ENCODE data around the gene PPM1L.

PPM1L gene

GRCh38 chr3:161070980-161071663 is 315.1 kb downstream of the PPM1L start:
- FAIRE-seq = no peak
- no peak for DNase-seq (ENCODE audit: insufficient read length, low spot score)
- TF ChIP-seq POLR2AphosphoS5 (IDR thresholded peaks at IDR 0.05; ENCODE audit: low read depth, low read length) = no peak
- TF ChIP-seq PAX5 (IDR thresholded peaks at IDR 0.05; ENCODE audit: insufficient read depth, low read length, severe bottlenecking) = no peak
- no peak for TF ChIP-seq TAF1 (IDR thresholded peaks at IDR 0.05; ENCODE audit: low read depth, low read length)
- TF ChIP-seq POLR2A (IDR thresholded peaks at IDR 0.05; ENCODE audit: low read depth, low read length) = no peak
- TF ChIP-seq POU2F2 (IDR thresholded peaks at IDR 0.05; ENCODE audit: low read depth, low read length) = no peak
- no peak for TF ChIP-seq SPI1 (IDR thresholded peaks at IDR 0.05; ENCODE audit: low read depth, low read length)

GRCh38 chr3:161072211-161072621 is 316.2 kb downstream of the PPM1L start:
- TF ChIP-seq POLR2AphosphoS5 (IDR thresholded peaks at IDR 0.05; ENCODE audit: low read depth, low read length) (no peak), POU2F2 (IDR thresholded peaks at IDR 0.05; ENCODE audit: low read depth, low read length) (no peak), SPI1 (IDR thresholded peaks at IDR 0.05; ENCODE audit: low read depth, low read length) (no peak), PAX5 (IDR thresholded peaks at IDR 0.05; ENCODE audit: insufficient read depth, low read length, severe bottlenecking) (no peak), POLR2A (IDR thresholded peaks at IDR 0.05; ENCODE audit: low read depth, low read length) (no peak), TAF1 (IDR thresholded peaks at IDR 0.05; ENCODE audit: low read depth, low read length) (no peak)
- no peak for DNase-seq (ENCODE audit: insufficient read length, low spot score)
- peak; percentile 51 for FAIRE-seq

GRCh38 chr3:161072751-161073150 is 316.7 kb downstream of the PPM1L start:
- peak; percentile 5 for FAIRE-seq
- TF ChIP-seq POU2F2 (IDR thresholded peaks at IDR 0.05; ENCODE audit: low read depth, low read length) = no peak
- no peak for DNase-seq (ENCODE audit: insufficient read length, low spot score)

- TF ChIP-seq POLR2AphosphoS5 (IDR thresholded peaks at IDR 0.05; ENCODE audit: low read depth, low read length) = no peak
- no peak for TF ChIP-seq TAF1 (IDR thresholded peaks at IDR 0.05; ENCODE audit: low read depth, low read length)
- no peak for TF ChIP-seq POLR2A (IDR thresholded peaks at IDR 0.05; ENCODE audit: low read depth, low read length)
- no peak for TF ChIP-seq POU2F2 (IDR thresholded peaks at IDR 0.05; ENCODE audit: low read depth, low read length)
- TF ChIP-seq PAX5 (IDR thresholded peaks at IDR 0.05; ENCODE audit: insufficient read depth, low read length, severe bottlenecking) = no peak
- TF ChIP-seq SPI1 (IDR thresholded peaks at IDR 0.05; ENCODE audit: low read depth, low read length) = no peak
- DNase-seq (ENCODE audit: insufficient read length, low spot score) (no peak), FAIRE-seq (no peak)
Observed at GRCh38 chr3:161073181-161073580, 317.1 kb downstream of the PPM1L start.

GRCh38 chr3:161081633-161082032 is 325.6 kb downstream of the PPM1L start:
- no peak for DNase-seq (ENCODE audit: insufficient read length, low spot score)
- no peak for TF ChIP-seq POU2F2 (IDR thresholded peaks at IDR 0.05; ENCODE audit: low read depth, low read length)
- no peak for TF ChIP-seq POLR2AphosphoS5 (IDR thresholded peaks at IDR 0.05; ENCODE audit: low read depth, low read length)
- no peak for TF ChIP-seq PAX5 (IDR thresholded peaks at IDR 0.05; ENCODE audit: insufficient read depth, low read length, severe bottlenecking)
- no peak for TF ChIP-seq TAF1 (IDR thresholded peaks at IDR 0.05; ENCODE audit: low read depth, low read length)
- no peak for TF ChIP-seq POLR2A (IDR thresholded peaks at IDR 0.05; ENCODE audit: low read depth, low read length)
- no peak for TF ChIP-seq SPI1 (IDR thresholded peaks at IDR 0.05; ENCODE audit: low read depth, low read length)
- FAIRE-seq = peak; percentile 40

- FAIRE-seq (peak; percentile 78), DNase-seq (ENCODE audit: insufficient read length, low spot score) (no peak)
- TF ChIP-seq PAX5 (IDR thresholded peaks at IDR 0.05; ENCODE audit: insufficient read depth, low read length, severe bottlenecking) (no peak), POLR2AphosphoS5 (IDR thresholded peaks at IDR 0.05; ENCODE audit: low read depth, low read length) (no peak), TAF1 (IDR thresholded peaks at IDR 0.05; ENCODE audit: low read depth, low read length) (no peak), SPI1 (IDR thresholded peaks at IDR 0.05; ENCODE audit: low read depth, low read length) (no peak), POLR2A (IDR thresholded peaks at IDR 0.05; ENCODE audit: low read depth, low read length) (no peak), POU2F2 (IDR thresholded peaks at IDR 0.05; ENCODE audit: low read depth, low read length) (no peak)
Observed at GRCh38 chr3:161082063-161082462, 326.0 kb downstream of the PPM1L start.

GRCh38 chr3:161083131-161083530 is 327.1 kb downstream of the PPM1L start:
- FAIRE-seq (no peak), DNase-seq (ENCODE audit: insufficient read length, low spot score) (no peak)
- no peak for TF ChIP-seq POLR2AphosphoS5 (IDR thresholded peaks at IDR 0.05; ENCODE audit: low read depth, low read length)
- TF ChIP-seq POLR2A (IDR thresholded peaks at IDR 0.05; ENCODE audit: low read depth, low read length) = no peak

GRCh38 chr3:161084277-161084676 is 328.2 kb downstream of the PPM1L start:
- no peak for FAIRE-seq
- TF ChIP-seq POLR2A (IDR thresholded peaks at IDR 0.05; ENCODE audit: low read depth, low read length) (no peak), PAX5 (IDR thresholded peaks at IDR 0.05; ENCODE audit: insufficient read depth, low read length, severe bottlenecking) (no peak), POU2F2 (IDR thresholded peaks at IDR 0.05; ENCODE audit: low read depth, low read length) (no peak), TAF1 (IDR thresholded peaks at IDR 0.05; ENCODE audit: low read depth, low read length) (no peak), SPI1 (IDR thresholded peaks at IDR 0.05; ENCODE audit: low read depth, low read length) (no peak), POLR2AphosphoS5 (IDR thresholded peaks at IDR 0.05; ENCODE audit: low read depth, low read length) (no peak)
- no peak for DNase-seq (ENCODE audit: insufficient read length, low spot score)

GRCh38 chr3:161093895-161094294 is 337.9 kb downstream of the PPM1L start:
- no peak for DNase-seq (ENCODE audit: insufficient read length, low spot score)
- TF ChIP-seq POLR2AphosphoS5 (IDR thresholded peaks at IDR 0.05; ENCODE audit: low read depth, low read length) (no peak), TAF1 (IDR thresholded peaks at IDR 0.05; ENCODE audit: low read depth, low read length) (no peak), SPI1 (IDR thresholded peaks at IDR 0.05; ENCODE audit: low read depth, low read length) (no peak), PAX5 (IDR thresholded peaks at IDR 0.05; ENCODE audit: insufficient read depth, low read length, severe bottlenecking) (no peak), POU2F2 (IDR thresholded peaks at IDR 0.05; ENCODE audit: low read depth, low read length) (no peak), POLR2A (IDR thresholded peaks at IDR 0.05; ENCODE audit: low read depth, low read length) (no peak)
- FAIRE-seq = no peak

- DNase-seq (ENCODE audit: insufficient read length, low spot score) = no peak
- no peak for FAIRE-seq
- no peak for TF ChIP-seq PAX5 (IDR thresholded peaks at IDR 0.05; ENCODE audit: insufficient read depth, low read length, severe bottlenecking)
- TF ChIP-seq POU2F2 (IDR thresholded peaks at IDR 0.05; ENCODE audit: low read depth, low read length) = no peak
- no peak for TF ChIP-seq POLR2A (IDR thresholded peaks at IDR 0.05; ENCODE audit: low read depth, low read length)
- TF ChIP-seq TAF1 (IDR thresholded peaks at IDR 0.05; ENCODE audit: low read depth, low read length) = no peak
- TF ChIP-seq POLR2AphosphoS5 (IDR thresholded peaks at IDR 0.05; ENCODE audit: low read depth, low read length) = no peak
- TF ChIP-seq SPI1 (IDR thresholded peaks at IDR 0.05; ENCODE audit: low read depth, low read length) = no peak
Observed at GRCh38 chr3:161096771-161097367, 340.8 kb downstream of the PPM1L start.

Measured in GM12891 (cell line).